AG10803 (cell line): ENCODE data around the gene MVK.

ENCODE experiments used
- DNase-seq: peaks from one replicate; pipeline ENCODE4 v3.0.0; 2010; ENCODE audit warnings: low read depth
- H3K4me3 ChIP-seq: 2 replicates; pipeline ENCODE4 v1.5.1; 2011; ENCODE audit warnings: mild to moderate bottlenecking, low read length, control low read depth
- TF ChIP-seq, protein P1 (sequence below): conservative IDR thresholded peaks from 2 replicates; pipeline ENCODE4 v1.5.1; 2011; ENCODE audit warnings: mild to moderate bottlenecking, low read length, control low read depth, inconsistent platforms

MVK gene

DNA sequence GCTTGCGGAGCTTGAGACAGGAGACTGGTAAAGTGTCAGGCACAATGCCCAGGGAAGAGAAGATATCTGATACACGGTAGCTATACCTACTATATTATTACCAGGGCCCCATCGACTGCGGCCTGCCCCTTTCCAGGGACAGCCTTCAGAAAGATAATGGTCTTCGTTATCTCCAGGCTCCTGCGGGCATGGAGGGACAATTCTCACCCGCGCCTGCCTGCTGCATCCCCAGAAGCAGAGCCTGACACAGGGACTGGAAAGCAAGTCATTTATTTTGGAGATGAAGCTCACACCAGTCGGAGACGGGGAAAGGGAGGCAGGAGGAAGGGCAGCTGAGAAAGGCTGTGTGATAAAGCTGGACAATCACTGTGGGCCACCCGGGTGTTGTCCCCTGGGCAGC, 72.1 kb downstream of the MVK start:
- no peak for DNase-seq
- no peak overlapping the region for H3K4me3 ChIP-seq
- TF ChIP-seq, protein P1, sequence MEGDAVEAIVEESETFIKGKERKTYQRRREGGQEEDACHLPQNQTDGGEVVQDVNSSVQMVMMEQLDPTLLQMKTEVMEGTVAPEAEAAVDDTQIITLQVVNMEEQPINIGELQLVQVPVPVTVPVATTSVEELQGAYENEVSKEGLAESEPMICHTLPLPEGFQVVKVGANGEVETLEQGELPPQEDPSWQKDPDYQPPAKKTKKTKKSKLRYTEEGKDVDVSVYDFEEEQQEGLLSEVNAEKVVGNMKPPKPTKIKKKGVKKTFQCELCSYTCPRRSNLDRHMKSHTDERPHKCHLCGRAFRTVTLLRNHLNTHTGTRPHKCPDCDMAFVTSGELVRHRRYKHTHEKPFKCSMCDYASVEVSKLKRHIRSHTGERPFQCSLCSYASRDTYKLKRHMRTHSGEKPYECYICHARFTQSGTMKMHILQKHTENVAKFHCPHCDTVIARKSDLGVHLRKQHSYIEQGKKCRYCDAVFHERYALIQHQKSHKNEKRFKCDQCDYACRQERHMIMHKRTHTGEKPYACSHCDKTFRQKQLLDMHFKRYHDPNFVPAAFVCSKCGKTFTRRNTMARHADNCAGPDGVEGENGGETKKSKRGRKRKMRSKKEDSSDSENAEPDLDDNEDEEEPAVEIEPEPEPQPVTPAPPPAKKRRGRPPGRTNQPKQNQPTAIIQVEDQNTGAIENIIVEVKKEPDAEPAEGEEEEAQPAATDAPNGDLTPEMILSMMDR = no peak
